Adrenal gland (tissue), 12 donors: ENCODE data around the gene TK2. TPM values are rescaled to one million over a fixed set of nuclear protein-coding genes. Genes with fewer than 3 reads are reported as not detected.

Experiments
- DNase-seq, 7 donors: peaks; one replicate each; pipeline ENCODE4 v3.0.0-alpha.2; 2019 to 2020
- H3K27ac ChIP-seq, 5 donors: fragments of 200-600 bp; sonication (generic) in 4 of 5; 1 replicate in 3 of 5; 2 replicates in 2 of 5; pipeline versions ENCODE4 v1.5.1 to v1.8.0; 2016 to 2020; ENCODE audit warnings: mild to moderate bottlenecking in 1 of 5
- H3K27me3 ChIP-seq: fragments of 200-600 bp; 2 replicates; pipeline ENCODE4 v1.8.0; 2021
- H3K36me3 ChIP-seq, 2 donors: fragments of 200-600 bp; replicated peaks in 1 of 2; 1 replicate in 1 of 2; 2 replicates in 1 of 2; pipeline versions ENCODE4 v1.5.1 to v1.8.0; 2018 to 2022
- H3K4me1 ChIP-seq, 2 donors: fragments of 200-600 bp; replicated peaks in 1 of 2; 1 replicate in 1 of 2; 2 replicates in 1 of 2; pipeline versions ENCODE4 v1.5.1 to v1.8.0; 2018 to 2021
- H3K4me3 ChIP-seq, 4 donors: fragments of 200-600 bp; sonication (generic) in 3 of 4; one replicate each; pipeline ENCODE4 v1.5.1; 2016 to 2018
- H3K9me3 ChIP-seq, 3 donors: fragments of 200-600 bp; sonication (generic) in 1 of 3; replicated peaks in 1 of 3; 1 replicate in 2 of 3; 2 replicates in 1 of 3; pipeline versions ENCODE4 v1.5.1 to v1.8.0; 2016 to 2021
- POLR2A ChIP-seq, 2 donors: fragments of 450-650 bp; IDR thresholded peaks; one replicate each; pipeline ENCODE4 v1.6.1; 2017; ENCODE audit warnings: antibody characterized with exemption in 2 of 2, mild to moderate bottlenecking in 2 of 2, moderate library complexity in 1 of 2
- WGBS, 4 donors: extraction: QIAGEN DNeasy Blood & Tissue Kit in 2 of 4; methylation state at CpG; one replicate each; pipeline versions ENCODE4 v1.1.5 to v1.1.7; 2013 to 2017; 5-methylcytosine and 5-hydroxymethylcytosine counted together
- intact Hi-C, 2 donors: fragments of 100-400 bp; cut with DNase I; formaldehyde crosslinking; loops; one replicate each; pipeline versions ENCODE4 v1.14.1 to v1.15.0; 2022 to 2023
- polyA plus RNA-seq, 3 donors: library from polyadenylated mRNA; stranded (reverse); fragments of 200-250 nt in 2 of 3; fragments of 350-450 nt in 1 of 3; fragmentation: Illumina TruSeq in 1 of 3; extraction: RNeasy Lipid Tissue Mini Kit (QIAGEN cat#74804) in 1 of 3; gene quantifications; one replicate each; pipeline ENCODE4 v1.2.3, GENCODE V29; 2013 to 2014
- small RNA-seq, 2 donors: library from RNA; depleted of rRNA; stranded (forward); fragments of <200 nt; gene quantifications; one replicate each; pipeline ENCODE3, GENCODE V24; 2016
- total RNA-seq, 9 donors: library from RNA; depleted of rRNA in 4 of 9; stranded (reverse); fragments of >200 nt in 4 of 9; fragments of 120-200 nt in 1 of 9; fragmentation: NEBNext Ultra II Directional in 1 of 9; extraction: Animal tissue kit (Norgen Biotek cat#: 25700) in 1 of 9; gene quantifications; one replicate each; pipeline versions ENCODE4 v1.1.0 to v1.2.4, GENCODE V29; 2013 to 2023
- TF ChIP-seq, protein P1 (sequence below), 6 experiments: fragments of 450-650 bp in 4 of 6; fragments of 200-600 bp in 2 of 6; sonication (generic) in 1 of 6; IDR thresholded peaks; 1 replicate in 5 of 6; 2 replicates in 1 of 6; pipeline versions ENCODE4 v1.5.1 to v1.8.0; 2016 to 2021; ENCODE audit warnings: antibody characterized with exemption in 6 of 6, mild to moderate bottlenecking in 2 of 6, moderate library complexity in 1 of 6
- donor health status: healthy with polysubstance abuse.
- donor health status: Bipolar disorder and iron deficiency.
- donor health status: DM: yes; HTN: yes; CAD: no.
- donor health status: DM: no; HTN: no; CAD: no.
- donor health status: DM: no; HTN: no; CAD: no.
- donor health status: DM: yes; HTN: yes; CAD: no.

The TK2 gene
- total and polyA plus RNA-seq, 12 donors = 24.9 to 78.9 (median 59.3) TPM

DNA sequence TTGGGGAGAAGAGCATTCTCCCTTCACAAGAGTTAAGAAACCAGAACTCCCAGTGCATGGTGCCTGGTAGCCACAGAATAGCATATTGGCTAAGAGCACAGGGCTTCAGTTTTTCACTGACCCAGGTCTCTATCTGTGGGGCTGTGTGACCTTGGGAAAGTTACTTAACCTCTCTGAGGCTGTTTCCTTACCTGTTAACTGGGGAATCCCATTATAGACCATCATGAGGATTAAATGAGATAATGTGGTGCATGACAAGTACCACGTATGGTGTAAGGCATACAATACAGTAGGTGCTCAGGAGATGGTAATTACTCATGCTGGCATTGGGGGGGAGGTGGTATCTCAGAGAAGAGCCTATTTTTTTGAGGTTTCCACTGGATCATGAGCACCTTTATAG lies 89.2 kb downstream of the TK2 start:
- Histone ChIP-seq H3K36me3 (no peaks in the 10 kb centered on the region), H3K27ac (no peak overlapping the region), H3K4me3 (no peak overlapping the region), H3K27me3 (peaks cover 14% of the 10 kb centered on the region), H3K4me1 (no peaks in the 10 kb centered on the region), H3K9me3 (no peaks in the 10 kb centered on the region)
- DNase-seq = no peak
- 67 to 83% (median 76%) methylated on average over 1 of the region's 1 CpG for WGBS, 4 donors
- intact Hi-C loops = no loop called here
- TF ChIP-seq, protein P1, sequence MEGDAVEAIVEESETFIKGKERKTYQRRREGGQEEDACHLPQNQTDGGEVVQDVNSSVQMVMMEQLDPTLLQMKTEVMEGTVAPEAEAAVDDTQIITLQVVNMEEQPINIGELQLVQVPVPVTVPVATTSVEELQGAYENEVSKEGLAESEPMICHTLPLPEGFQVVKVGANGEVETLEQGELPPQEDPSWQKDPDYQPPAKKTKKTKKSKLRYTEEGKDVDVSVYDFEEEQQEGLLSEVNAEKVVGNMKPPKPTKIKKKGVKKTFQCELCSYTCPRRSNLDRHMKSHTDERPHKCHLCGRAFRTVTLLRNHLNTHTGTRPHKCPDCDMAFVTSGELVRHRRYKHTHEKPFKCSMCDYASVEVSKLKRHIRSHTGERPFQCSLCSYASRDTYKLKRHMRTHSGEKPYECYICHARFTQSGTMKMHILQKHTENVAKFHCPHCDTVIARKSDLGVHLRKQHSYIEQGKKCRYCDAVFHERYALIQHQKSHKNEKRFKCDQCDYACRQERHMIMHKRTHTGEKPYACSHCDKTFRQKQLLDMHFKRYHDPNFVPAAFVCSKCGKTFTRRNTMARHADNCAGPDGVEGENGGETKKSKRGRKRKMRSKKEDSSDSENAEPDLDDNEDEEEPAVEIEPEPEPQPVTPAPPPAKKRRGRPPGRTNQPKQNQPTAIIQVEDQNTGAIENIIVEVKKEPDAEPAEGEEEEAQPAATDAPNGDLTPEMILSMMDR (IDR thresholded peaks at IDR 0.05) = no peak
- TF ChIP-seq POLR2A (IDR thresholded peaks at IDR 0.05) = no peak

DNA sequence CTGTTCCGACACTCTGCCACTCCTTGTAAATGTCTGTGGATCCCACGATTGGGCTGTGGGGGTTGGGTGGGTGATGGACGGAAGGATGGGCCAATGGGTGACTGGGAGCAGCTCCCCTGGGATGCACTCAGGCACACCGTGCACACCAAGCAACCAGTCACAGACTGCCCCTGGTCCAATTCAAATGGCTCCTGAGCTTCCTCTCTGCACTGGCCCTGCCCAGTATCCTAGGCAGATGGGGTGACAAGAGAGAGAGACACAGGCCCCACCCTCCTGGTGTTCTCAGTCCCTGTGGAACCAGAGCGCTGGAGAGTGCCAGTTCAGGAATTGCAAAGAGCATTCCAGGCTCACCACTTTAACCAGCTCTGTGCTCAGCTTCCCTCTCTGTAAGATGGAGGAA lies 90.0 kb downstream of the TK2 start:
- Histone ChIP-seq H3K4me1 (no peaks in the 10 kb centered on the region), H3K27ac (no peak overlapping the region), H3K27me3 (peaks cover 14% of the 10 kb centered on the region), H3K9me3 (no peaks in the 10 kb centered on the region), H3K4me3 (no peak overlapping the region), H3K36me3 (no peaks in the 10 kb centered on the region)
- intact Hi-C loops = no loop called here
- no peak for DNase-seq
- WGBS, 4 donors = 14 to 44% (median 35%) methylated on average over 2 to 5 of the region's 5 CpGs
- TF ChIP-seq, protein P1 (IDR thresholded peaks at IDR 0.05) = no peak
- no peak for TF ChIP-seq POLR2A (IDR thresholded peaks at IDR 0.05)

DNA sequence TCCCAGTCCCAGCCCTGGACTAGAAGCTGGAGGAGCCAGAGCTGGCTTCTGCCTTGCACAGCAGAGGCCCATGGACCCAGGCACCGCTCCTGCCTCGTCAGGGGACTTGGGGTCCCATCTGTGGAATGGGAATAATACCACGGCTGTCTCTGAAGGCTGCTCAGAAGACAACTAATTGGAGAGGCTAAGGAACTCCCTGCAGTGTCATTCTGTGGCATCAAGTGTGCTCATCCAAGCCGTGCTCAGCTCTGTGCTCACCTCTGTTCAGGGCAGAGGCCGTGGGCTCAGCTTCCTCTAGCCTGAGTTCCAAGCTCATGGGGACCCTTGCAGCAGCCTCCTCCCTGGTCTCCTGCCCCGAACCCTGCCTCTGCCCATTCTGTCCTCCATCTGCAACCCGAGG lies 91.1 kb downstream of the TK2 start:
- no peaks in the 10 kb centered on the region for H3K36me3 ChIP-seq
- 60 to 73% (median 68%) methylated on average over 4 to 7 of the region's 7 CpGs for WGBS, 4 donors
- TF ChIP-seq, protein P1 (IDR thresholded peaks at IDR 0.05) = no peak
- TF ChIP-seq POLR2A (IDR thresholded peaks at IDR 0.05) = no peak
- intact Hi-C loops = no loop called here
- DNase-seq = no peak
- H3K9me3 ChIP-seq = no peaks in the 10 kb centered on the region
- no peaks in the 10 kb centered on the region for H3K4me1 ChIP-seq
- no peak overlapping the region for H3K27ac ChIP-seq
- peaks cover 14% of the 10 kb centered on the region for H3K27me3 ChIP-seq
- no peak overlapping the region for H3K4me3 ChIP-seq

DNA sequence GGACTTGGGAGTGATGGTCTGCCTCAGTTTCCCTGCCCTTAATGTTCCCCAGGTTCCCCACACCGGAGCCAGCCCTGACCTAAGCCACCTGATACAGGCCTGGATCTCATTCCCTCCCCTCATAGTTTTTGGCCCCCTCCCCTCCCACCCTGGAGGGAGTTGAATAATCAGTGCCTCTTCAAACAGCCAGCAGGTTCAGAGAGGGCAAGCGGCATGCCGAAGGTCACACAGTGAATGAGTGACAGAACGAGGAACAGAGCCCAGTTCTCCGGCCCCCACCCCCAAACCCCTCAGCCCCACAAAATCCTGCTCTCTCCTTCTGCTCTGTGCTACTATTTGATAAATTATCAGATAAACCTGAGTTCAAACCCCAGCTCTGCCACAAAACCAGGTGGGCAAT lies 91.6 kb downstream of the TK2 start:
- Histone ChIP-seq H3K27ac (no peak overlapping the region), H3K4me1 (no peaks in the 10 kb centered on the region), H3K27me3 (peaks cover 14% of the 10 kb centered on the region), H3K9me3 (no peaks in the 10 kb centered on the region), H3K36me3 (no peaks in the 10 kb centered on the region), H3K4me3 (no peak overlapping the region)
- no peak for DNase-seq
- intact Hi-C loops = no loop called here
- TF ChIP-seq, protein P1 (IDR thresholded peaks at IDR 0.05) = no peak
- TF ChIP-seq POLR2A (IDR thresholded peaks at IDR 0.05) = no peak
- WGBS, 4 donors = 80 to 88% (median 86%) methylated on average over 1 to 5 of the region's 5 CpGs

Small RNAs within 50 kb of the gene (small RNA-seq; reads per million reads assigned to genes)
- 0 reads per million in 2 donors for gene CKLF-CMTM1

Other genes starting within 250 kb of the TK2 start
- gene CDH5, start 183.4 kb downstream of the TK2 start, total RNA-seq = 10 to 100 TPM; 19.0 to 50.9 (median 30.4) TPM
- 10 to 100 TPM; 13.8 to 24.0 (median 15.0) TPM for gene CDH5, start 183.4 kb downstream of the TK2 start, polyA plus RNA-seq
- gene BEAN1, start 122.8 kb downstream of the TK2 start, total RNA-seq = under 1 TPM in 7 of 9 donors, not detected in 2; 0.11 to 0.54 (median 0.17) TPM
- under 1 TPM; 0.16 to 0.29 (median 0.20) TPM for gene BEAN1, start 122.8 kb downstream of the TK2 start, polyA plus RNA-seq
- gene CKLF, start 2.5 kb upstream of the TK2 start, total RNA-seq = 10 to 100 TPM; 19.6 to 67.9 (median 44.3) TPM
- 10 to 100 TPM; 23.6 to 32.8 (median 26.2) TPM for gene CKLF, start 2.5 kb upstream of the TK2 start, polyA plus RNA-seq
- gene CMTM1, start 16.3 kb upstream of the TK2 start, total RNA-seq = 1 to 10 TPM in 7 of 9 donors, under 1 TPM in 2; 0.36 to 9.1 (median 3.1) TPM
- 1 to 10 TPM in 1 of 3 donors, under 1 TPM in 1, not detected in 1; 0.34 to 1.4 TPM for gene CMTM1, start 16.3 kb upstream of the TK2 start, polyA plus RNA-seq
- gene CMTM2, start 29.3 kb upstream of the TK2 start, total RNA-seq = under 1 TPM in 1 of 9 donors, not detected in 8; 0.55 TPM
- gene CMTM2, start 29.3 kb upstream of the TK2 start, polyA plus RNA-seq = under 1 TPM in 2 of 3 donors, not detected in 1; 0.17 to 0.80 TPM
- gene CMTM3, start 54.6 kb upstream of the TK2 start, total RNA-seq = 10 to 100 TPM; 12.2 to 31.8 (median 24.0) TPM
- gene CMTM3, start 54.6 kb upstream of the TK2 start, polyA plus RNA-seq = 10 to 100 TPM in 2 of 3 donors, 1 to 10 TPM in 1; 6.4 to 30.0 (median 25.2) TPM
- gene CMTM4, start 146.6 kb upstream of the TK2 start, total RNA-seq = 10 to 100 TPM; 14.3 to 35.3 (median 20.9) TPM
- gene CMTM4, start 146.6 kb upstream of the TK2 start, polyA plus RNA-seq = 10 to 100 TPM in 1 of 3 donors, 1 to 10 TPM in 2; 9.2 to 10.6 (median 9.5) TPM
- gene DYNC1LI2, start 201.5 kb upstream of the TK2 start, total RNA-seq = 100 to 1,000 TPM in 4 of 9 donors, 10 to 100 TPM in 5; 61.1 to 234 (median 98.2) TPM
- 10 to 100 TPM; 39.3 to 92.6 (median 74.3) TPM for gene DYNC1LI2, start 201.5 kb upstream of the TK2 start, polyA plus RNA-seq